Thoracic aorta (tissue), 2 donors: ENCODE results near the gene STAT5B. TPM values are rescaled to one million over a fixed set of nuclear protein-coding genes. Genes with fewer than 3 reads are reported as not detected.
A peak's percentile ranks its signal among the peaks of the same experiment; 100 is the strongest.

ENCODE experiments used
- ATAC-seq: fragments of 150-250 bp; one replicate; pipeline ENCODE4 v1.8.0; 2017; ENCODE audit warnings: low read depth; ENCODE audit not compliant: insufficient number of reproducible peaks, low FRiP score
- DNase-seq: peaks from one replicate; pipeline ENCODE4 v3.0.0-alpha.2; 2020; ENCODE audit warnings: low spot score
- H3K27ac ChIP-seq, 2 donors: fragments of 200-600 bp; sonication (generic); 1 replicate in 1 of 2; 2 replicates in 1 of 2; pipeline ENCODE4 v1.5.1; 2016; ENCODE audit warnings: mild to moderate bottlenecking in 2 of 2, moderate library complexity in 2 of 2
- H3K27me3 ChIP-seq: fragments of 200-600 bp; sonication (generic); replicated peaks from 2 replicates; pipeline ENCODE4 v1.6.0; 2016; ENCODE audit warnings: mild to moderate bottlenecking; ENCODE audit not compliant: insufficient read depth
- H3K36me3 ChIP-seq: fragments of 200-600 bp; sonication (generic); one replicate; pipeline ENCODE4 v1.5.1; 2016
- H3K4me1 ChIP-seq, 2 donors: fragments of 200-600 bp; sonication (generic); 1 replicate in 1 of 2; 2 replicates in 1 of 2; pipeline versions ENCODE4 v1.5.1 to v1.6.0; 2016; ENCODE audit warnings: low read depth in 2 of 2, mild to moderate bottlenecking in 1 of 2; ENCODE audit not compliant: control insufficient read depth in 1 of 2
- H3K4me3 ChIP-seq: fragments of 200-600 bp; sonication (generic); 2 replicates; pipeline ENCODE4 v1.5.1; 2016; ENCODE audit warnings: mild to moderate bottlenecking
- H3K9me3 ChIP-seq: fragments of 200-600 bp; sonication (generic); 2 replicates; pipeline ENCODE4 v1.5.1; 2016
- total RNA-seq, 2 donors: library from RNA; depleted of rRNA; stranded (reverse); fragments of >200 nt; gene quantifications; one replicate each; pipeline versions ENCODE4 v1.1.0 to v1.2.3, GENCODE V29; 2016
- TF ChIP-seq, protein P1 (sequence below): fragments of 200-600 bp; sonication (generic); IDR thresholded peaks from one replicate; pipeline ENCODE4 v1.5.1; 2019; ENCODE audit warnings: antibody characterized with exemption

Gene STAT5B
- total RNA-seq, 2 donors from 2014 or later, result 95.2 to 117 TPM

DNA sequence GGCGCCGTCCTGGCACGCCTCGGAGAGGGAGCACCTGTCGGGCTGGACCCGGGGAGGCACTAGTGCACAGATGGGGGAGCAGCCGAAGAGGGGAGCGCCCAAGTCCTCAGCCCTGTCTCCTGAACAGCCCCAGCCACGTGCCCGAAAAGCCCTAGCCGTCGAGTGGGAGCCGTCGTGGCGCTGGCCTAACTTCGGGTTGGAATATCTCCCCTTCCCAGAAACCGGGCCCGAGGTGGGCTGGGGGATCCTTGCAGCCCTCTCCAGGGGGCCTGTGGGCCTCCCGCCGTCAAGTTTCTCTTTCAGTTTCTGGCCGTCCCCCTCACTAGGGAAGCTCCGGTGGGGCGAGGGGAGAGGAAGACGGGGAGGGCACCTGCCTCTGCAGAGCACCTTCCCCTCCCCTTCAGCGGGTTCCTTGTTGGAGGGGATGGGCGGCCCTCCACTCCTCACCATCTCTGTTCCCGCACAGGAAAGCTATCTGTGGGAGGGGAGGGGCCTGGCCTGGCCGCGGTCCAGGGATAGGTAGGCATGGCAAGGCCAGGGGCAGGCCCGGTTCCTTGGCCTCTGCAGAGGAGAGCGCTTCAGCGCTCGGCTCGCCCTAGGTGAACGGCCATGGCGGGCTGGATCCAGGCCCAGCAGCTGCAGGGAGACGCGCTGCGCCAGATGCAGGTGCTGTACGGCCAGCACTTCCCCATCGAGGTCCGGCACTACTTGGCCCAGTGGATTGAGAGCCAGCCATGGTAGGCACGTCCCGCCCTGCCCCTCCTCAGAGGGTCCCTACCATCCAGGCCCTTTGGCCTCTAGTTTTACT, 12.8 kb upstream of the STAT5B start:
- Histone ChIP-seq H3K27ac (peak overlapping the region; percentile 90 to 92), H3K27me3 (no peaks in the 10 kb centered on the region), H3K4me3 (peak overlapping the region; percentile 91), H3K9me3 (no peaks in the 10 kb centered on the region), H3K4me1 (peaks cover 8 to 34% of the 10 kb centered on the region in 2 donors), H3K36me3 (peaks cover 3% of the 10 kb centered on the region)
- DNase-seq, result no peak
- no peak for ATAC-seq
- TF ChIP-seq, protein P1, sequence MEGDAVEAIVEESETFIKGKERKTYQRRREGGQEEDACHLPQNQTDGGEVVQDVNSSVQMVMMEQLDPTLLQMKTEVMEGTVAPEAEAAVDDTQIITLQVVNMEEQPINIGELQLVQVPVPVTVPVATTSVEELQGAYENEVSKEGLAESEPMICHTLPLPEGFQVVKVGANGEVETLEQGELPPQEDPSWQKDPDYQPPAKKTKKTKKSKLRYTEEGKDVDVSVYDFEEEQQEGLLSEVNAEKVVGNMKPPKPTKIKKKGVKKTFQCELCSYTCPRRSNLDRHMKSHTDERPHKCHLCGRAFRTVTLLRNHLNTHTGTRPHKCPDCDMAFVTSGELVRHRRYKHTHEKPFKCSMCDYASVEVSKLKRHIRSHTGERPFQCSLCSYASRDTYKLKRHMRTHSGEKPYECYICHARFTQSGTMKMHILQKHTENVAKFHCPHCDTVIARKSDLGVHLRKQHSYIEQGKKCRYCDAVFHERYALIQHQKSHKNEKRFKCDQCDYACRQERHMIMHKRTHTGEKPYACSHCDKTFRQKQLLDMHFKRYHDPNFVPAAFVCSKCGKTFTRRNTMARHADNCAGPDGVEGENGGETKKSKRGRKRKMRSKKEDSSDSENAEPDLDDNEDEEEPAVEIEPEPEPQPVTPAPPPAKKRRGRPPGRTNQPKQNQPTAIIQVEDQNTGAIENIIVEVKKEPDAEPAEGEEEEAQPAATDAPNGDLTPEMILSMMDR, result no peak

DNA sequence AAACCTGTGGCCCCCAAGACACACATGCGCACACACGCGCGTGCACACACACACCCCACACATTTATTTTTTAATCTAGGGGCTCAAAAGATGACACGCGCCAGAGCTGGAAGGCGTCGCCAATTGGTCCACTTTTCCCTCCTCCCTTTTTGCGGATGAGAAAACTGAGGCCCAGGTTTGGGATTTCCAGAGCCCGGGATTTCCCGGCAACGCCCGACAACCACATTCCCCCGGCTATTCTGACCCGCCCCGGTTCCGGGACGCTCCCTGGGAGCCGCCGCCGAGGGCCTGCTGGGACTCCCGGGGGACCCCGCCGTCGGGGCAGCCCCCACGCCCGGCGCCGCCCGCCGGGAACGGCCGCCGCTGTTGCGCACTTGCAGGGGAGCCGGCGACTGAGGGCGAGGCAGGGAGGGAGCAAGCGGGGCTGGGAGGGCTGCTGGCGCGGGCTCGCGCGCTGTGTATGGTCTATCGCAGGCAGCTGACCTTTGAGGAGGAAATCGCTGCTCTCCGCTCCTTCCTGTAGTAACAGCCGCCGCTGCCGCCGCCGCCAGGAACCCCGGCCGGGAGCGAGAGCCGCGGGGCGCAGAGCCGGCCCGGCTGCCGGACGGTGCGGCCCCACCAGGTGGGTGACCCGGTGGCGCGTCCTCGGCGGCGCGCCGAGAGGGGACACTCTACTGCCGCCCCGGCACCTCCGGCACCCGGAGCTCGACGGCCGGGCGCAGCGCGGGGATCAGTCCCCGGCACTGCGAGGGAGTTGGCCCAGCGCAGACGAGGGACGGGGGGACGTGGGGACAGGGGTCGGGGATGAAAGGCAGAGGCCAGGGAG, 12.0 kb upstream of the STAT5B start, which contains the start of gene STAT5A:
TSS of gene STAT5A (plus strand) at position 522 of the 826 bp plus-strand sequence. CDS start 914 bp downstream, outside the sequence.
- H3K9me3 ChIP-seq, result no peaks in the 10 kb centered on the region
- peaks cover 3% of the 10 kb centered on the region for H3K36me3 ChIP-seq
- peak within 1 kb of the TSS; percentile 90 to 92 for H3K27ac ChIP-seq
- TF ChIP-seq, protein P1, result no peak
- H3K27me3 ChIP-seq, result no peaks in the 10 kb centered on the region
- H3K4me3 ChIP-seq, result peak within 1 kb of the TSS; percentile 91
- peak; percentile 61 for DNase-seq
- ATAC-seq, result peak; percentile 81
- H3K4me1 ChIP-seq, result peaks cover 8 to 34% of the 10 kb centered on the region in 2 donors

DNA sequence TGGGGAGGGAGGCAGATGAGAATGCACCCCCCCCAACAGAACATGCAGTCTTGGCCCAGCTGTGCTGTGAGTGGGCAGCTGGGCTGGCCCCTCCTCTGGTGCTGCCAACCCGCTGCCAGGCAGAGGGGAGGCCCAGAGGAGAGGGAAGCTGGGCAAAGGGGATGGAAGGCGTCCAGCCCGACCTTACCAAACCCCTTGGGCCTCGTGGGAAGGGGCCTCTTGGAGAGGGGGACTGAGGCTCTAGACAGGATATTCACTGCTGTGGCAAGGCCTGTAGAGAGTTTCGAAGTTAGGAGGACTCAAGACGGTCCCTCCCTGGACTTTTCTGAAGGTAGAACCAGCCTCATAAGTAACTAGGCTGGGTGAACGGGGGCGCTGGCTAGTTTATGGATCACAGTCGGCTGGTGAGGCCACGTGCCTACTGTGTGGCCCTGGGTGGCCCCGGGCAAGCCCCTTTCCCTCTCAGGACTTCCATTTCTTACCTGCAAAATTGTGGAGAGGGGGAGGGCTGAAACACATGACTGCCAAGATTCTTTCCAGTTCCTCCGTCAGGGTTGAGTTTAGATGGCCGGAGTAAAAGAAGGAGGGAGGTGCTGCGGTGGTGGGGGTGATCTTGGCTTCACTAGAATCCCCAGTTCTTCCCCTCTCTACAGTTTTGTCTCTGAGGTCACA, 11.2 kb upstream of the STAT5B start:
- Histone ChIP-seq H3K9me3 (no peaks in the 10 kb centered on the region), H3K36me3 (no peaks in the 10 kb centered on the region), H3K4me3 (peak overlapping the region; percentile 91), H3K27me3 (no peaks in the 10 kb centered on the region), H3K4me1 (peaks cover 8 to 34% of the 10 kb centered on the region in 2 donors), H3K27ac (peak overlapping the region; percentile 90 to 92)
- DNase-seq (no peak), ATAC-seq (peak; percentile 39)
- TF ChIP-seq, protein P1, result no peak

DNA sequence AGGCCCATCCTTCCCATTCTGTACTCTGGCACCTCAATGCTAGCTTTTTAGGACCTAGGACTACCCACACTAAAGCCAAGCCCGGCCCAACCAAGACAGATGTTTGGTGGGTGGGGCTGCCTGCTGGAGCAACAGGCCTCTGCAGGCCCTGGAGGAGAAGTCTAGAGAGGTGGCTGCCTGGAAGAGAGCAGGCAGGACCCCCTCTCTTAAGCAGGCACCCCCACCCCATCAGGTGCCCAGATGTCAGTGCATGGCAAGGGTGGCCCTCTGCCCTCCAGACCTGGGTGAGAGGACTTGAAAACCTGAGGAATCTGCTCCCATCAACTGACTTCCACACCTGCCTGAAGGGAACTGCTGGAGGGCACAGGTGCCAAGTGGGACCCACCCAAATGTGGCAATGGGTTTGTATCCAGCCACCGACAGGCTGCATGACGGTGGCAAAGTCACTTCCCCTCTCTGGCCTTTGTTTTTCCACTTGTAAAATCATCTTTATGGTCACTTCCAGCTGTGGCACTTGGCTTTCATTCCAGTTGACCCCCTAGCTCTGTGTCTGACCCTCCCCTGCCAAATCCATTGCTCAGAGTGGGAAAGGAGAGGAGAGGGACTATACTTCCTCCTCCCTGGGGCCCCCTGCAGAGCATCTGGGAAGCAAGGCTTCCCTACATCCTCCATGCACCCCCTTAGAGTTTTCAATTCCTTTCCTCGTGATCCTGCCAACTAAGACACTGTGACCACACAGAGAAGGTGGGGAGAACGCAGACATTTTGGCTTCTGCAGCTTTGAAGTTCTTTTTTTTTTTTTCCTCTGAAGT, 10.4 kb upstream of the STAT5B start:
- Histone ChIP-seq H3K9me3 (no peaks in the 10 kb centered on the region), H3K27ac (peak overlapping the region; percentile 90 to 92), H3K36me3 (no peaks in the 10 kb centered on the region), H3K4me3 (peak overlapping the region; percentile 91), H3K4me1 (peaks cover 8 to 34% of the 10 kb centered on the region in 2 donors), H3K27me3 (no peaks in the 10 kb centered on the region)
- ATAC-seq, result no peak
- DNase-seq, result no peak
- TF ChIP-seq, protein P1, result no peak
